ENCODE results near the gene HOXB9. TPM values are rescaled to one million over a fixed set of nuclear protein-coding genes. Genes with fewer than 3 reads are reported as not detected.

HOXB9 gene
- total RNA-seq, 2 experiments from 2014 or later: not detected

GRCh38 chr17:48603959-48604769 is 22.0 kb downstream of the HOXB9 start:
- TF ChIP-seq, protein P1, sequence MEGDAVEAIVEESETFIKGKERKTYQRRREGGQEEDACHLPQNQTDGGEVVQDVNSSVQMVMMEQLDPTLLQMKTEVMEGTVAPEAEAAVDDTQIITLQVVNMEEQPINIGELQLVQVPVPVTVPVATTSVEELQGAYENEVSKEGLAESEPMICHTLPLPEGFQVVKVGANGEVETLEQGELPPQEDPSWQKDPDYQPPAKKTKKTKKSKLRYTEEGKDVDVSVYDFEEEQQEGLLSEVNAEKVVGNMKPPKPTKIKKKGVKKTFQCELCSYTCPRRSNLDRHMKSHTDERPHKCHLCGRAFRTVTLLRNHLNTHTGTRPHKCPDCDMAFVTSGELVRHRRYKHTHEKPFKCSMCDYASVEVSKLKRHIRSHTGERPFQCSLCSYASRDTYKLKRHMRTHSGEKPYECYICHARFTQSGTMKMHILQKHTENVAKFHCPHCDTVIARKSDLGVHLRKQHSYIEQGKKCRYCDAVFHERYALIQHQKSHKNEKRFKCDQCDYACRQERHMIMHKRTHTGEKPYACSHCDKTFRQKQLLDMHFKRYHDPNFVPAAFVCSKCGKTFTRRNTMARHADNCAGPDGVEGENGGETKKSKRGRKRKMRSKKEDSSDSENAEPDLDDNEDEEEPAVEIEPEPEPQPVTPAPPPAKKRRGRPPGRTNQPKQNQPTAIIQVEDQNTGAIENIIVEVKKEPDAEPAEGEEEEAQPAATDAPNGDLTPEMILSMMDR (conservative IDR thresholded peaks at IDR 0.05; ENCODE audit: low read length): no peak
- TF ChIP-seq EZH2phosphoT487 (IDR thresholded peaks at IDR 0.05; ENCODE audit: borderline replicate concordance, low read depth, low read length): no peak
- Histone ChIP-seq H3K4me3 (ENCODE audit: low read depth, low read length, poor library complexity, severe bottlenecking) (no peak overlapping the region), H3K4me1 (ENCODE audit: insufficient read depth, low read length, poor library complexity, severe bottlenecking) (peaks cover 5% of the 10 kb centered on the region), H4K20me1 (ENCODE audit: insufficient read depth, low read length) (no peaks in the 10 kb centered on the region), H3K4me2 (ENCODE audit: low read length) (no peak overlapping the region), H3K9me3 (ENCODE audit: low read length) (no peaks in the 10 kb centered on the region), H3K27ac (ENCODE audit: low read depth, low read length, poor library complexity, severe bottlenecking) (no peak overlapping the region), H3K79me2 (ENCODE audit: insufficient read depth, low read depth, low read length) (no peaks in the 10 kb centered on the region), H3K36me3 (ENCODE audit: insufficient read depth, low read length) (no peaks in the 10 kb centered on the region), H2AFZ (ENCODE audit: low read length) (no peak overlapping the region), H3K9me2 (ENCODE audit: insufficient read depth, low read length) (no peaks in the 10 kb centered on the region)
- intact Hi-C loops (cut with micrococcal nuclease; ENCODE audit: unreplicated experiment): no loop called here
- no TSS peak for BruUV-seq (replicated peaks)
- ChIA-PET POLR2A (no interaction called here), CTCF (ENCODE audit: unreplicated experiment) (interaction anchor here (0.6 kb wide), 1 partner anchor 926 kb away, joined by 3 read pairs; no protein-coding TSS in a partner anchor)
- DNase-seq (ENCODE audit: low spot score): no peak

DNA sequence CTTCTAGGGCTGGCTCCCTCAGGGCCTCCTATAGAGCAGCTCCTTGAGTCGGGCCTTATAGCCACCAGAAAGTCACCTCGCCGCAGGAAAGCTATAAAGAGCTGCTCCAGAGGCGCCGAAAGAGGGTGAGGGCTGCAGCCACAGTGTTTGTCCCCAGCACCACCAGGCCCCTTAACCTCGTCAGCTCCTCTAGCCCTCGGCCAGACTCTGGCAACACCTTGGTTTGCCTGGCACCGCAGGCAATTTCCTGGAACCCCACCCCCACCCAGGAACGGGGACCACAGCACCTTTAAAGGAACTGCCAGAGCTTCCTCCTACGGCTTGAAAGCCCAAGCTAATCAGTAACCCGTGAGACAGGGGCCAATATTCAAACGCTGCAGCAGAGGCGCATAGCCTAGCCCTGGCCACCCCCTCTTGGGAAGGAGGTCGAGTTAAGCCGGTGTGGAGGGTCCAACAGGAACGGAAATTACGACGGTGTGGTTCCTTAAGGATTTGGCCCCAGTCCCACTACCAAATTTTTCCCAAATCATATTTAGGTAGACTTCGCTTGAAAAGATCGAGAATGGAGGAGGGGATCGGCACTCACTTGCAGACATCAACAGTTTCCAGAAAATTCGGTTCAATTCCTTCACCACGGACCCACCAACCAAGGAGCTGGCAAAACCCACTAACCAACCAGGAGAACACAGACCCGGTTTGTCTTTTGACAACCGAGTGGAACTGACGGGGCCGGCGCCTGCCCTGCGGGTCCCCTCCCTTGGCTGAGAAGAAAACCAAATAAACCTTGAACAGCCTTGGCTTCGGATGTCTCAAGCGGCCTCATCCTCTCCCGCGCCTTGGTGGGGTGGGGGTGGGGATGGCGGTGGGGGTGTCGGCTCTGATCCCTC is 24.4 kb downstream of the HOXB9 start:
- H3K79me2 ChIP-seq (ENCODE audit: insufficient read depth, low read depth, low read length): no peaks in the 10 kb centered on the region
- no peak for DNase-seq (ENCODE audit: low spot score)
- H3K27ac ChIP-seq (ENCODE audit: low read depth, low read length, poor library complexity, severe bottlenecking): no peak overlapping the region
- no peaks in the 10 kb centered on the region for H3K36me3 ChIP-seq (ENCODE audit: insufficient read depth, low read length)
- intact Hi-C loops (cut with micrococcal nuclease; ENCODE audit: unreplicated experiment): no loop called here
- H3K4me3 ChIP-seq (ENCODE audit: low read depth, low read length, poor library complexity, severe bottlenecking): no peak overlapping the region
- H3K4me1 ChIP-seq (ENCODE audit: insufficient read depth, low read length, poor library complexity, severe bottlenecking): peaks cover 6% of the 10 kb centered on the region
- no peaks in the 10 kb centered on the region for H3K9me3 ChIP-seq (ENCODE audit: low read length)
- H4K20me1 ChIP-seq (ENCODE audit: insufficient read depth, low read length): no peaks in the 10 kb centered on the region
- TF ChIP-seq, protein P1 (conservative IDR thresholded peaks at IDR 0.05; ENCODE audit: low read length): no peak
- no peak for TF ChIP-seq EZH2phosphoT487 (IDR thresholded peaks at IDR 0.05; ENCODE audit: borderline replicate concordance, low read depth, low read length)
- BruUV-seq (replicated peaks): no TSS peak
- H3K4me2 ChIP-seq (ENCODE audit: low read length): no peak overlapping the region
- ChIA-PET CTCF (ENCODE audit: unreplicated experiment) (interaction anchor here (0.6 kb wide), 1 partner anchor 400 kb away, joined by 3 read pairs; no protein-coding TSS in a partner anchor), POLR2A (no interaction called here)
- no peaks in the 10 kb centered on the region for H3K9me2 ChIP-seq (ENCODE audit: insufficient read depth, low read length)
- H2AFZ ChIP-seq (ENCODE audit: low read length): no peak overlapping the region
